Vagina (tissue), 2 donors: ENCODE results near the gene PLA2G12A. TPM values are rescaled to one million over a fixed set of nuclear protein-coding genes. Genes with fewer than 3 reads are reported as not detected.

ENCODE experiments used
- DNase-seq, 2 donors: peaks; one replicate each; pipeline ENCODE4 v3.0.0-alpha.2; 2017; ENCODE audit errors: extremely low spot score in 2 of 2
- H3K27ac ChIP-seq: fragments of 200-600 bp; sonication (generic); one replicate; pipeline ENCODE4 v1.5.1; 2019
- H3K27me3 ChIP-seq: fragments of 200-600 bp; sonication (generic); one replicate; pipeline ENCODE4 v1.5.1; 2019
- H3K36me3 ChIP-seq, 2 donors: fragments of 200-600 bp; sonication (generic); one replicate each; pipeline ENCODE4 v1.5.1; 2017 to 2019
- H3K4me1 ChIP-seq: fragments of 200-600 bp; sonication (generic); one replicate; pipeline ENCODE4 v1.5.1; 2019
- H3K4me3 ChIP-seq, 2 donors: fragments of 200-600 bp; sonication (generic); 1 replicate in 1 of 2; 2 replicates in 1 of 2; pipeline ENCODE4 v1.5.1; 2016 to 2019
- H3K9me3 ChIP-seq: fragments of 200-600 bp; sonication (generic); one replicate; pipeline ENCODE4 v1.5.1; 2019
- CTCF ChIP-seq, 3 experiments: fragments of 450-650 bp in 2 of 3; fragments of 200-600 bp in 1 of 3; sonication (generic) in 1 of 3; IDR thresholded peaks; one replicate each; pipeline ENCODE4 v1.5.1; 2017 to 2019; ENCODE audit warnings: antibody characterized with exemption in 3 of 3, mild to moderate bottlenecking in 2 of 3, moderate library complexity in 2 of 3
- POLR2A ChIP-seq, 2 donors: fragments of 450-650 bp; IDR thresholded peaks; one replicate each; pipeline ENCODE4 v1.6.1; 2017; ENCODE audit warnings: antibody characterized with exemption in 2 of 2, mild to moderate bottlenecking in 2 of 2, moderate library complexity in 2 of 2
- POLR2AphosphoS5 ChIP-seq, 2 donors: sonication (generic); formaldehyde crosslinking; IDR thresholded peaks; one replicate each; pipeline ENCODE4 v1.9.0; 2017; ENCODE audit warnings: antibody characterized with exemption in 2 of 2, mild to moderate bottlenecking in 2 of 2, low read depth in 1 of 2; ENCODE audit not compliant: insufficient read depth in 1 of 2
- intact Hi-C: fragments of 100-400 bp; cut with DNase I; formaldehyde crosslinking; loops from one replicate; pipeline ENCODE4 v1.15.1; 2023
- total RNA-seq: library from RNA; depleted of rRNA; stranded (reverse); fragments of >200 nt; gene quantifications from one replicate; pipeline ENCODE4 v1.2.3, GENCODE V29; 2016

PLA2G12A gene
- total RNA-seq, 1 donor from 2014 or later = 16.9 TPM

- H3K27ac ChIP-seq = no peak overlapping the region
- H3K4me3 ChIP-seq = no peak overlapping the region
- no peaks in the 10 kb centered on the region for H3K27me3 ChIP-seq
- H3K36me3 ChIP-seq = peaks cover 0 to 23% of the 10 kb centered on the region in 2 donors
- no peak for DNase-seq
- intact Hi-C loops = no loop called here
- no peaks in the 10 kb centered on the region for H3K9me3 ChIP-seq
- TF ChIP-seq POLR2AphosphoS5 (IDR thresholded peaks at IDR 0.05; ENCODE audit: insufficient read depth in 1 of 2, low read depth in 1 of 2) = no peak
- TF ChIP-seq CTCF (IDR thresholded peaks at IDR 0.05) = no peak
- TF ChIP-seq POLR2A (IDR thresholded peaks at IDR 0.05) = no peak
- no peaks in the 10 kb centered on the region for H3K4me1 ChIP-seq
Observed at GRCh38 chr4:109718759-109719158, 11.1 kb downstream of the PLA2G12A start.

- TF ChIP-seq POLR2A (IDR thresholded peaks at IDR 0.05) (no peak), CTCF (IDR thresholded peaks at IDR 0.05) (no peak)
- intact Hi-C loops = no loop called here
- no peak overlapping the region for H3K4me3 ChIP-seq
- H3K4me1 ChIP-seq = no peaks in the 10 kb centered on the region
- H3K9me3 ChIP-seq = no peaks in the 10 kb centered on the region
- H3K36me3 ChIP-seq = peaks cover 0 to 23% of the 10 kb centered on the region in 2 donors
- no peak for DNase-seq
- H3K27ac ChIP-seq = no peak overlapping the region
- no peaks in the 10 kb centered on the region for H3K27me3 ChIP-seq
Observed at GRCh38 chr4:109713500-109713899, 16.4 kb downstream of the PLA2G12A start.

GRCh38 chr4:109708990-109709389 is 20.9 kb downstream of the PLA2G12A start:
- TF ChIP-seq POLR2AphosphoS5 (IDR thresholded peaks at IDR 0.05; ENCODE audit: insufficient read depth in 1 of 2, low read depth in 1 of 2) (no peak), CTCF (IDR thresholded peaks at IDR 0.05) (no peak), POLR2A (IDR thresholded peaks at IDR 0.05) (no peak)
- no peak overlapping the region for H3K27ac ChIP-seq
- H3K9me3 ChIP-seq = no peaks in the 10 kb centered on the region
- DNase-seq = no peak
- intact Hi-C loops = no loop called here
- H3K36me3 ChIP-seq = no peaks in the 10 kb centered on the region
- no peaks in the 10 kb centered on the region for H3K27me3 ChIP-seq
- H3K4me1 ChIP-seq = peaks cover 3% of the 10 kb centered on the region
- no peak overlapping the region for H3K4me3 ChIP-seq

- Histone ChIP-seq H3K9me3 (no peaks in the 10 kb centered on the region), H3K4me3 (no peak overlapping the region), H3K36me3 (no peaks in the 10 kb centered on the region), H3K4me1 (peaks cover 9% of the 10 kb centered on the region), H3K27ac (no peak overlapping the region), H3K27me3 (no peaks in the 10 kb centered on the region)
- no peak for TF ChIP-seq CTCF (IDR thresholded peaks at IDR 0.05)
- TF ChIP-seq POLR2AphosphoS5 (IDR thresholded peaks at IDR 0.05; ENCODE audit: insufficient read depth in 1 of 2, low read depth in 1 of 2) = no peak
- TF ChIP-seq POLR2A (IDR thresholded peaks at IDR 0.05) = no peak
- DNase-seq = no peak
- intact Hi-C loops = no loop called here
Observed at GRCh38 chr4:109708435-109708834, 21.4 kb downstream of the PLA2G12A start.

- Histone ChIP-seq H3K27me3 (no peaks in the 10 kb centered on the region), H3K4me1 (peaks cover 23% of the 10 kb centered on the region), H3K36me3 (no peaks in the 10 kb centered on the region), H3K9me3 (no peaks in the 10 kb centered on the region), H3K4me3 (peak overlapping the region; percentile 62 to 67), H3K27ac (peak overlapping the region; percentile 77)
- TF ChIP-seq POLR2AphosphoS5 (IDR thresholded peaks at IDR 0.05; ENCODE audit: insufficient read depth in 1 of 2, low read depth in 1 of 2) (no peak), CTCF (IDR thresholded peaks at IDR 0.05) (no peak), POLR2A (IDR thresholded peaks at IDR 0.05) (no peak)
- intact Hi-C loops = no loop called here
- no peak for DNase-seq
Observed at GRCh38 chr4:109703664-109704361, 26.1 kb downstream of the PLA2G12A start.
